H54 (cell line): ENCODE data around the gene CRLF3.
"Not testable (repeated sequence)": the region's sequence is repeated elsewhere in the genome, so short reads cannot be mapped to it uniquely, and the experiment has no call there.

Experiments used
- DNase-seq: peaks from one replicate; pipeline ENCODE4 v3.0.0; 2011; ENCODE audit warnings: low spot score, mixed read lengths; ENCODE audit not compliant: insufficient read length
- FAIRE-seq: peaks from 3 replicates; lab custom pipeline; 2011; peaks lifted over from hg19 to GRCh38; lab: Jason Lieb, UNC
- POLR2A ChIP-seq: IDR thresholded peaks from 2 replicates; pipeline ENCODE4 v1.6.1; 2011; ENCODE audit warnings: low read depth, mild to moderate bottlenecking, low read length

The CRLF3 gene

GRCh38 chr17:30796016-30796415 is 28.5 kb downstream of the CRLF3 start:
- DNase-seq (no peak), FAIRE-seq (no peak)
- TF ChIP-seq POLR2A = no peak

GRCh38 chr17:30794372-30794771 is 30.1 kb downstream of the CRLF3 start:
- TF ChIP-seq POLR2A = no peak
- DNase-seq (no peak), FAIRE-seq (no peak)

- no peak for FAIRE-seq
- DNase-seq = no peak
- TF ChIP-seq POLR2A = no peak
Measured at GRCh38 chr17:30793282-30793977, 31.1 kb downstream of the CRLF3 start.

- FAIRE-seq (no peak), DNase-seq (no peak)
- TF ChIP-seq POLR2A = no peak
Measured at GRCh38 chr17:30790279-30790678, 34.2 kb downstream of the CRLF3 start.

GRCh38 chr17:30788918-30789317 is 35.6 kb downstream of the CRLF3 start:
- FAIRE-seq (no peak), DNase-seq (no peak)
- no peak for TF ChIP-seq POLR2A

GRCh38 chr17:30782206-30782605 is 42.3 kb downstream of the CRLF3 start:
- DNase-seq (no peak), FAIRE-seq (no peak)
- no peak for TF ChIP-seq POLR2A

- no peak for TF ChIP-seq POLR2A
Measured at GRCh38 chr17:30780343-30780742, 44.1 kb downstream of the CRLF3 start.

GRCh38 chr17:30768771-30769170 is 55.7 kb downstream of the CRLF3 start:
- not testable (repeated sequence) for FAIRE-seq, DNase-seq

More at GRCh38 chr17:30780343-30780742, 44.1 kb downstream of the CRLF3 start:
- no peak for FAIRE-seq
- no peak for DNase-seq

- not testable (repeated sequence) for FAIRE-seq, DNase-seq
Measured at GRCh38 chr17:30767641-30768404, 56.7 kb downstream of the CRLF3 start.

GRCh38 chr17:30761060-30761459 is 63.4 kb downstream of the CRLF3 start:
- DNase-seq (no peak), FAIRE-seq (no peak)
- no peak for TF ChIP-seq POLR2A

- FAIRE-seq, DNase-seq: not testable (repeated sequence)
Measured at GRCh38 chr17:30753291-30753690, 71.2 kb downstream of the CRLF3 start.

GRCh38 chr17:30750982-30751381 is 73.5 kb downstream of the CRLF3 start:
- DNase-seq, FAIRE-seq: not testable (repeated sequence)

- not testable (repeated sequence) for FAIRE-seq, DNase-seq
Measured at GRCh38 chr17:30747621-30748020, 76.9 kb downstream of the CRLF3 start.

- FAIRE-seq, DNase-seq: not testable (repeated sequence)
Measured at GRCh38 chr17:30742669-30743068, 81.8 kb downstream of the CRLF3 start.

GRCh38 chr17:30736371-30736770 is 88.1 kb downstream of the CRLF3 start:
- FAIRE-seq, DNase-seq: not testable (repeated sequence)

GRCh38 chr17:30735644-30736043 is 88.8 kb downstream of the CRLF3 start:
- not testable (repeated sequence) for DNase-seq, FAIRE-seq

GRCh38 chr17:30735206-30735605 is 89.3 kb downstream of the CRLF3 start:
- not testable (repeated sequence) for DNase-seq, FAIRE-seq

GRCh38 chr17:30734153-30734552 is 90.3 kb downstream of the CRLF3 start:
- not testable (repeated sequence) for DNase-seq, FAIRE-seq
